Mucosa of descending colon (tissue), 3 donors: ENCODE results near the gene TBC1D9. TPM values are rescaled to one million over a fixed set of nuclear protein-coding genes. Genes with fewer than 3 reads are reported as not detected.

ENCODE experiments used
- ATAC-seq: fragments of 200-7000 bp; cut with Tn5 transposase; one replicate; pipeline ENCODE4 v1.9.1; 2020; ENCODE audit warnings: mild to moderate bottlenecking, moderate library complexity
- DNase-seq, 3 donors: peaks; one replicate each; pipeline ENCODE4 v3.0.0-alpha.2; 2020
- H3K36me3 ChIP-seq: fragments of 200-600 bp; one replicate; pipeline ENCODE4 v1.8.0; 2021; ENCODE audit warnings: low read depth, mild to moderate bottlenecking
- H3K4me1 ChIP-seq: fragments of 200-600 bp; one replicate; pipeline ENCODE4 v1.8.0; 2021; ENCODE audit warnings: low read depth, mild to moderate bottlenecking
- H3K4me3 ChIP-seq: fragments of 200-600 bp; one replicate; pipeline ENCODE4 v1.8.0; 2021; ENCODE audit warnings: mild to moderate bottlenecking
- H3K9me3 ChIP-seq: fragments of 200-600 bp; one replicate; pipeline ENCODE4 v1.8.0; 2021; ENCODE audit warnings: mild to moderate bottlenecking
- intact Hi-C, 2 donors: fragments of 100-400 bp; cut with DNase I in 1 of 2; cut with micrococcal nuclease in 1 of 2; formaldehyde crosslinking; loops; one replicate each; pipeline versions ENCODE4 v1.11.0 to v1.11.1; 2022; cut with DNase I, micrococcal nuclease
- total RNA-seq, 3 donors: library from RNA; stranded (reverse); fragmentation: NEBNext Ultra II Directional in 2 of 3; extraction: Animal tissue kit (Norgen Biotek cat#: 25700) in 2 of 3; gene quantifications; one replicate each; pipeline versions ENCODE4 v1.2.1 to v1.2.4, GENCODE V29; 2021 to 2023
- TF ChIP-seq, protein P1 (sequence below): fragments of 200-600 bp; IDR thresholded peaks from one replicate; pipeline ENCODE4 v1.8.0; 2022; ENCODE audit warnings: antibody characterized with exemption, mild to moderate bottlenecking
- donor health status: DM: no; HTN: no; CAD: no; lungs with moderate emphysema.
- donor health status: DM: no; HTN: no; CAD: no.
- donor health status: DM: no; HTN: yes; CAD: no.

TBC1D9 gene
- total RNA-seq, 3 donors from 2014 or later: 9.1 to 20.2 (median 11.6) TPM

DNA sequence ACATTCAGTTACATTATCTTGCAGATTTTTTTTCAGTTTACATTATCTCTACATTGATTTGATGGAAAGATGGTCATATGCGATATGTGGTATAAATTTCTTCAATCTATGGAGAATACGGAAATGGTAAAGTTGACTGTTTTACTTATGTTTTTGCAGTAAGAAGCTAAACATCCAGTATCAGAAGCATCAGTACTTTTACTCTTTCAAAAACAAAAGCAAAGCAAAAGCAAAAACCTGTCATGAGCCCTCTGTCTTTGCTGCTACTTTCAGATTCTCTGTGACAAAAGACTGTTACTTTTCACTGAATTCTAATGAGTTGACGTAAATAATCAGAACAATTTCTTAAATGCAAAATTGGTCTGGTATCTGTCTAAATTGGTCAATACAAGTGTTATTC lies 135.0 kb downstream of the TBC1D9 start:
- ATAC-seq: no peak
- TF ChIP-seq, protein P1, sequence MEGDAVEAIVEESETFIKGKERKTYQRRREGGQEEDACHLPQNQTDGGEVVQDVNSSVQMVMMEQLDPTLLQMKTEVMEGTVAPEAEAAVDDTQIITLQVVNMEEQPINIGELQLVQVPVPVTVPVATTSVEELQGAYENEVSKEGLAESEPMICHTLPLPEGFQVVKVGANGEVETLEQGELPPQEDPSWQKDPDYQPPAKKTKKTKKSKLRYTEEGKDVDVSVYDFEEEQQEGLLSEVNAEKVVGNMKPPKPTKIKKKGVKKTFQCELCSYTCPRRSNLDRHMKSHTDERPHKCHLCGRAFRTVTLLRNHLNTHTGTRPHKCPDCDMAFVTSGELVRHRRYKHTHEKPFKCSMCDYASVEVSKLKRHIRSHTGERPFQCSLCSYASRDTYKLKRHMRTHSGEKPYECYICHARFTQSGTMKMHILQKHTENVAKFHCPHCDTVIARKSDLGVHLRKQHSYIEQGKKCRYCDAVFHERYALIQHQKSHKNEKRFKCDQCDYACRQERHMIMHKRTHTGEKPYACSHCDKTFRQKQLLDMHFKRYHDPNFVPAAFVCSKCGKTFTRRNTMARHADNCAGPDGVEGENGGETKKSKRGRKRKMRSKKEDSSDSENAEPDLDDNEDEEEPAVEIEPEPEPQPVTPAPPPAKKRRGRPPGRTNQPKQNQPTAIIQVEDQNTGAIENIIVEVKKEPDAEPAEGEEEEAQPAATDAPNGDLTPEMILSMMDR: no peak
- no peaks in the 10 kb centered on the region for H3K36me3 ChIP-seq
- intact Hi-C loops: no loop called here
- H3K9me3 ChIP-seq: no peaks in the 10 kb centered on the region
- H3K4me1 ChIP-seq: no peaks in the 10 kb centered on the region
- DNase-seq: no peak
- H3K4me3 ChIP-seq: no peak overlapping the region

DNA sequence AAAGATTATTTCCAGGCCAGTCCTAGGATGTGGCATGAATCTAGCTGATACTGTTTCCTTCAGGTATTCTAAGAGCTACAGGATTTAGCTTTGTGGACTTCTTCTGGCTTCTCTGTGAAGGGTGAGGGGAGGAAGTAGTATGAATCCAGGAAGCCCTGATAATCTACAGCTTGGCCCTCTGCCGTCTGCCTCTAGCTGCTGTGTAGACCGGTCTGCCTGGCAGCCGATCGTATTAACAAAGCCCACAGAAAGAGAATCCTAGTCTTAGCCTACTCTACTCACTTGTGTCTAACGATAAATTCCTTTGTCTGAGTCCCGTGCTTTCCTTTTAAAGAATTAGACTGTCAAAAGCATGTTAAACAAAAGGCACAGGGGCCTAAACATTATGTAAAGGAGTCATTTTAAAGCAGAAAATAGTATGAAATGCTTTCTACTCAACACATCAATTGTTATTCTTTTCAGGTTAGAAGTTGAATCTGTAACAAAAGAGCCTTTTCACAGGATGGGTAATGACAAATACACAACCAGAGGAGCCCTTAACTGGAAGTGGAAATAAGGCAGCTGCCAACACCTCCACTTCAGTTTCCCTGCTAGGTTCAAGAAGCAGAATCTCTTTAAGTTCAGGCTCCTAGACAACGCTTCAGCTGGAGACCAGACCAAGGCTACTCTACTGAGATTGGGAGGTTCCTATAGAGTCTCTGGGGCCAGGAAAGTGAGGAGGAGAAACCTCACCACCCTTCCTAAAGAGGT lies 138.5 kb downstream of the TBC1D9 start:
- TF ChIP-seq, protein P1: no peak
- no peak overlapping the region for H3K4me3 ChIP-seq
- DNase-seq: no peak
- no peaks in the 10 kb centered on the region for H3K36me3 ChIP-seq
- no peaks in the 10 kb centered on the region for H3K9me3 ChIP-seq
- intact Hi-C loops: no loop called here
- H3K4me1 ChIP-seq: no peaks in the 10 kb centered on the region
- ATAC-seq: no peak

DNA sequence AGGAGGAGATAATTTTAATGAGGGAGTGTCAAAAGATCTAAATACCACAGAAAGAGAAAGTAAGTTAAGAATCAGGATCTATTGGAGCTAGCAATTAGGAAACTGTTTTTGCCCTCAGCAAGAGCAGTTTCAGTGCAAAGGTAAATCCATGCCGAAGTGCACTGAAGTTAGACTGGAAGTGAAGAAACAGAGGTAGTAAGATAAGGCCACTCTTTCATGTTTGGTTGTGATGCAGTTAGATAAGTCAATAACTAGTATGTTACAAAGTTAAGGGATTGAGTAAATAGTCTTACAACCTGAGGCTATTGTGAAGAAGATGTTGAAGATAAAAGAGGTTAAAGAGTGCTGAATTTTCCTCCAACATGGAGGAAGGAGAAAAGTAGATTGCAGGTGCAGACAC lies 140.7 kb downstream of the TBC1D9 start:
- intact Hi-C loops: no loop called here
- no peak overlapping the region for H3K4me3 ChIP-seq
- TF ChIP-seq, protein P1: no peak
- no peaks in the 10 kb centered on the region for H3K4me1 ChIP-seq
- no peak for DNase-seq
- ATAC-seq: no peak
- H3K9me3 ChIP-seq: no peaks in the 10 kb centered on the region
- H3K36me3 ChIP-seq: no peaks in the 10 kb centered on the region

DNA sequence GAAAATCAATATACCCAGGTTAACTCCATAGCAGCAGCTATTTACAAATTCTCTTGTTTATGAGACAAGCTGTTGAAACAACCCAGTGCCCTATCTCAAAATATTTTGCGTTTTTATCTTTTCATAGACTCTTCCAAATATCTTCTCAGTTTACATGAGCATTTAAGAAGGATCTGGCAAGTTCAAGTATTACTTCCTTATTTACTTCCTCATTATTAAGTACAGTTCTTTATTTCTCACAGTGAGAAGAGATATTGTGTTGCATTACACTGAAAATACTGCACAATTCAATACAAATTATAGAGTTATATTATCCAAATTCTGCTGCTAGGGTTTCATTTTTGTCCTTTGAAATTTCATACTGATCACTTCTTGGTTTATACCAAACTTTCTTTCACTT lies 143.8 kb downstream of the TBC1D9 start:
- H3K4me3 ChIP-seq: no peak overlapping the region
- no peaks in the 10 kb centered on the region for H3K9me3 ChIP-seq
- ATAC-seq: no peak
- no peaks in the 10 kb centered on the region for H3K4me1 ChIP-seq
- TF ChIP-seq, protein P1: no peak
- intact Hi-C loops: no loop called here
- DNase-seq: no peak
- H3K36me3 ChIP-seq: no peaks in the 10 kb centered on the region

DNA sequence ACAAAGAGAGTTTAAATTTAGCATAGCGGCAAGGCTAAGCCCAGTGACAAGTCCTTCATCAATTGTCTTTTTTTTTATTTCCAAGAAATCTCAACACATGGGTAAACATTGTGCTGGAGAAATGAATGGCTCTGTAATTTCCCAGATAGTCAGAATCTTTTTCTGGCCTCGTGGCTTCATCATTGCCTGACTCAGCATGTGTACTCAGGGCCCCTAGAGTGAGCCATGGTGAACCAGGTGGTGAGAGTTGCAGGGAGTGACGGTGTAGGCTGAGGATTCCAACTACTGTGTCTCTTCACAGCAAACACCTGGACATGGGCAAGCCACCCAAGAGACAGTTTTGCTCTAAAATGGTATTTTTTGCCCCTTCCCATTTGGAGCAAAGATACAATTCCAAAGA lies 144.3 kb downstream of the TBC1D9 start:
- no peaks in the 10 kb centered on the region for H3K36me3 ChIP-seq
- H3K9me3 ChIP-seq: no peaks in the 10 kb centered on the region
- TF ChIP-seq, protein P1: no peak
- intact Hi-C loops: no loop called here
- ATAC-seq (no peak), DNase-seq (no peak)
- H3K4me1 ChIP-seq: no peaks in the 10 kb centered on the region
- no peak overlapping the region for H3K4me3 ChIP-seq
